OCI-LY1 (cell line): Measurements from ENCODE around the gene PPP2R5C.
A peak's percentile ranks its signal among the peaks of the same experiment; 100 is the strongest.
"Not testable (repeated sequence)": the region's sequence is repeated elsewhere in the genome, so short reads cannot be mapped to it uniquely, and the experiment has no call there.

ENCODE experiments used
- H2AFZ ChIP-seq: fragments of 200-600 bp; sonication (generic), shearing (Covaris generic); 2 replicates; pipeline ENCODE4 v1.6.0; 2014; ENCODE audit warnings: antibody characterized with exemption, mild to moderate bottlenecking, low read length
- H3F3A ChIP-seq: fragments of 200-600 bp; sonication (generic), shearing (Covaris generic); 2 replicates; pipeline ENCODE4 v1.6.0; 2014; ENCODE audit warnings: mild to moderate bottlenecking, antibody characterized with exemption, low read length, moderate library complexity; ENCODE audit not compliant: insufficient read depth
- H3K27ac ChIP-seq: fragments of 200-600 bp; sonication (generic); 2 replicates; pipeline ENCODE4 v1.5.1; 2014; ENCODE audit warnings: low read length, mixed run types, mild to moderate bottlenecking, low read depth; ENCODE audit not compliant: poor library complexity, severe bottlenecking
- H3K27me3 ChIP-seq: fragments of 200-600 bp; sonication (generic); 2 replicates; pipeline ENCODE4 v1.6.0; 2014; ENCODE audit warnings: antibody characterized with exemption, mild to moderate bottlenecking, low read length, moderate library complexity; ENCODE audit not compliant: insufficient read depth
- H3K36me3 ChIP-seq: fragments of 200-600 bp; sonication (generic); 2 replicates; pipeline ENCODE4 v1.6.1; 2014; ENCODE audit warnings: mild to moderate bottlenecking, antibody characterized with exemption, low read length, moderate library complexity, mixed read lengths; ENCODE audit not compliant: insufficient read depth
- H3K4me1 ChIP-seq: fragments of 200-600 bp; sonication (generic); 2 replicates; pipeline ENCODE4 v1.5.1; 2014; ENCODE audit warnings: mild to moderate bottlenecking, low read length, moderate library complexity; ENCODE audit not compliant: insufficient read depth, severe bottlenecking
- H3K4me2 ChIP-seq: fragments of 200-600 bp; sonication (generic), shearing (Covaris generic); 2 replicates; pipeline ENCODE4 v1.6.1; 2014; ENCODE audit warnings: low read length
- H3K4me3 ChIP-seq: fragments of 200-600 bp; sonication (generic); 2 replicates; pipeline ENCODE4 v1.5.1; 2014; ENCODE audit warnings: low read length, low read depth, mild to moderate bottlenecking, mixed read lengths; ENCODE audit not compliant: poor library complexity, severe bottlenecking
- H3K79me2 ChIP-seq: fragments of 200-600 bp; shearing (Covaris generic); 2 replicates; pipeline ENCODE4 v1.6.1; 2016; ENCODE audit warnings: mixed run types, low read length, mixed read lengths; ENCODE audit not compliant: insufficient read depth
- H3K9ac ChIP-seq: fragments of 200-600 bp; sonication (generic), shearing (Covaris generic); 2 replicates; pipeline ENCODE4 v1.6.1; 2014; ENCODE audit warnings: mild to moderate bottlenecking, low read length, mixed read lengths
- H3K9me2 ChIP-seq: fragments of 200-600 bp; sonication (generic), shearing (Covaris generic); 2 replicates; pipeline ENCODE4 v1.6.1; 2014; ENCODE audit warnings: low read depth, mild to moderate bottlenecking, low read length, mixed read lengths
- H3K9me3 ChIP-seq: fragments of 200-600 bp; shearing (Covaris generic); 2 replicates; pipeline ENCODE4 v1.6.1; 2014; ENCODE audit warnings: low read length, mixed read lengths
- H4K20me1 ChIP-seq: fragments of 200-600 bp; sonication (generic), shearing (Covaris generic); 2 replicates; pipeline ENCODE4 v1.6.0; 2016; ENCODE audit warnings: mild to moderate bottlenecking, low read length; ENCODE audit not compliant: insufficient read depth
- CTCF ChIP-seq: fragments of 200-600 bp; sonication (generic), shearing (Covaris generic); IDR thresholded peaks from 2 replicates; pipeline ENCODE4 v1.5.1; 2017; ENCODE audit warnings: mild to moderate bottlenecking, antibody characterized with exemption, low read length, moderate library complexity, mixed read lengths
- EZH2 ChIP-seq: fragments of 200-600 bp; sonication (generic), shearing (Covaris generic); IDR thresholded peaks from 2 replicates; pipeline ENCODE4 v1.8.0; 2017; ENCODE audit warnings: borderline replicate concordance, mixed run types, mild to moderate bottlenecking, antibody characterized with exemption, low read length, moderate library complexity, mixed read lengths

The PPP2R5C gene

GRCh38 chr14:101721951-101722661 is 39.4 kb upstream of the PPP2R5C start:
- H3K9ac ChIP-seq, result no peak overlapping the region
- H3K79me2 ChIP-seq, result no peaks in the 10 kb centered on the region
- no peaks in the 10 kb centered on the region for H3K9me3 ChIP-seq
- H3K4me3 ChIP-seq, result peak overlapping the region; percentile 30
- H3K9me2 ChIP-seq, result no peaks in the 10 kb centered on the region
- 0 out of 2 replicates have a peak overlapping the region, but pooled peaks have one; percentile 57 for H2AFZ ChIP-seq
- H3K36me3 ChIP-seq, result no peaks in the 10 kb centered on the region
- peak overlapping the region; percentile 20 for H3K27ac ChIP-seq
- H3K4me2 ChIP-seq, result peak overlapping the region; percentile 33
- no peaks in the 10 kb centered on the region for H4K20me1 ChIP-seq
- H3K27me3 ChIP-seq, result peaks cover under 1% of the 10 kb centered on the region; the same call in 1 of the 2 replicates
- TF ChIP-seq CTCF, result no peak
- no peak for TF ChIP-seq EZH2
- H3K4me1 ChIP-seq, result peaks cover 16% of the 10 kb centered on the region
- H3F3A ChIP-seq, result peaks cover 3% of the 10 kb centered on the region; the same call in 1 of the 2 replicates

GRCh38 chr14:101723061-101723595 is 38.4 kb upstream of the PPP2R5C start:
- Histone ChIP-seq H3K36me3 (no peaks in the 10 kb centered on the region), H3K4me1 (peaks cover 16% of the 10 kb centered on the region), H3K4me2 (no peak overlapping the region), H3K9ac (no peak overlapping the region), H3K9me3 (no peaks in the 10 kb centered on the region), H2AFZ (no peak overlapping the region), H3K9me2 (no peaks in the 10 kb centered on the region), H3K4me3 (no peak overlapping the region), H3K79me2 (no peaks in the 10 kb centered on the region), H3K27me3 (no peaks in the 10 kb centered on the region; the same call in 1 of the 2 replicates), H3F3A (peaks cover 3% of the 10 kb centered on the region; the same call in 1 of the 2 replicates), H3K27ac (no peak overlapping the region), H4K20me1 (no peaks in the 10 kb centered on the region)
- TF ChIP-seq EZH2 (no peak), CTCF (no peak)

- peaks cover 16% of the 10 kb centered on the region for H3K4me1 ChIP-seq
- H4K20me1 ChIP-seq, H3K9me2 ChIP-seq, H2AFZ ChIP-seq, H3K9me3 ChIP-seq, H3K36me3 ChIP-seq, H3K9ac ChIP-seq, H3K4me2 ChIP-seq, H3K4me3 ChIP-seq, H3K27ac ChIP-seq, H3K79me2 ChIP-seq, H3F3A ChIP-seq, H3K27me3 ChIP-seq: not testable (repeated sequence)
Measured at GRCh38 chr14:101725652-101726051, 35.9 kb upstream of the PPP2R5C start.
